H9 (cell line): ENCODE results near the gene PPRC1. TPM values are rescaled to one million over a fixed set of nuclear protein-coding genes. Genes with fewer than 3 reads are reported as not detected.

Experiments used
- DNase-seq: peaks from one replicate; pipeline ENCODE4 v3.0.0-alpha.2; 2017
- H2AFZ ChIP-seq: one replicate; pipeline ENCODE4 v1.6.1; 2013; ENCODE audit warnings: mild to moderate bottlenecking, low read length, control low read depth, moderate library complexity
- H2AK5ac ChIP-seq: 2 replicates; pipeline ENCODE4 v1.6.1; 2013; ENCODE audit warnings: low read length, control low read depth, mixed read lengths; ENCODE audit not compliant: insufficient read length
- H2BK120ac ChIP-seq: one replicate; pipeline ENCODE4 v1.6.1; 2013; ENCODE audit warnings: low read depth, mild to moderate bottlenecking, low read length, control low read depth, inconsistent platforms; ENCODE audit not compliant: poor library complexity, severe bottlenecking
- H2BK12ac ChIP-seq: 2 replicates; pipeline ENCODE4 v1.6.1; 2013; ENCODE audit warnings: low read length, control low read depth, mixed read lengths, low read depth; ENCODE audit not compliant: insufficient read length
- H2BK15ac ChIP-seq: 2 replicates; pipeline ENCODE4 v1.6.1; 2013; ENCODE audit warnings: low read depth, low read length, control low read depth
- H2BK20ac ChIP-seq: one replicate; pipeline ENCODE4 v1.6.1; 2013; ENCODE audit warnings: low read depth, mild to moderate bottlenecking, low read length, control low read depth, inconsistent platforms; ENCODE audit not compliant: poor library complexity, severe bottlenecking
- H2BK5ac ChIP-seq: 2 replicates; pipeline ENCODE4 v1.6.1; 2013; ENCODE audit warnings: low read length, control low read depth, mixed read lengths; ENCODE audit not compliant: insufficient read length
- H3K14ac ChIP-seq: 2 replicates; pipeline ENCODE4 v1.6.1; 2013; ENCODE audit warnings: low read length, control low read depth; ENCODE audit not compliant: insufficient read depth
- H3K18ac ChIP-seq: 2 replicates; pipeline ENCODE4 v1.6.1; 2013; ENCODE audit warnings: low read depth, mild to moderate bottlenecking, mixed read lengths, low read length, control low read depth; ENCODE audit not compliant: insufficient read length
- H3K23ac ChIP-seq: 2 replicates; pipeline ENCODE4 v1.6.1; 2013; ENCODE audit warnings: low read length, control low read depth, mixed read lengths, low read depth; ENCODE audit not compliant: insufficient read length
- H3K23me2 ChIP-seq: 2 replicates; pipeline ENCODE4 v1.6.1; 2013; ENCODE audit warnings: low read depth, mild to moderate bottlenecking, mixed read lengths, low read length, control low read depth; ENCODE audit not compliant: insufficient read length, poor library complexity, severe bottlenecking
- H3K27ac ChIP-seq: 2 replicates; pipeline ENCODE4 v1.5.1; 2013; ENCODE audit warnings: low read length, control low read depth, mixed read lengths, low read depth; ENCODE audit not compliant: insufficient read length
- H3K27me3 ChIP-seq: 2 replicates; pipeline ENCODE4 v1.6.1; 2013; ENCODE audit warnings: low read length, control low read depth, inconsistent platforms; ENCODE audit not compliant: insufficient read depth
- H3K4ac ChIP-seq: 2 replicates; pipeline ENCODE4 v1.6.1; 2013; ENCODE audit warnings: low read depth, mild to moderate bottlenecking, control low read depth, inconsistent platforms, low read length, moderate library complexity
- H3K4me1 ChIP-seq: 2 replicates; pipeline ENCODE4 v1.6.1; 2013; ENCODE audit warnings: low read length, control low read depth, inconsistent platforms; ENCODE audit not compliant: insufficient read depth
- H3K4me2 ChIP-seq: 2 replicates; pipeline ENCODE4 v1.6.1; 2013; ENCODE audit warnings: low read length, control low read depth, mixed read lengths; ENCODE audit not compliant: insufficient read length, insufficient read depth
- H3K56ac ChIP-seq: 2 replicates; pipeline ENCODE4 v1.6.1; 2013; ENCODE audit warnings: low read depth, mild to moderate bottlenecking, mixed read lengths, low read length, control low read depth; ENCODE audit not compliant: insufficient read length
- H3K79me1 ChIP-seq: 2 replicates; pipeline ENCODE4 v1.6.1; 2013; ENCODE audit warnings: low read depth, mild to moderate bottlenecking, moderate library complexity, low read length, control low read depth, inconsistent platforms; ENCODE audit not compliant: insufficient read depth, poor library complexity, severe bottlenecking
- H3K79me2 ChIP-seq: 2 replicates; pipeline ENCODE4 v1.6.1; 2013; ENCODE audit warnings: low read length, control low read depth, inconsistent platforms; ENCODE audit not compliant: insufficient read depth
- H3K9ac ChIP-seq: 2 replicates; pipeline ENCODE4 v1.6.1; 2013; ENCODE audit warnings: low read length, control low read depth, mixed read lengths; ENCODE audit not compliant: insufficient read length; ENCODE audit errors: extremely low read depth
- H3K9me3 ChIP-seq: one replicate; pipeline ENCODE4 v1.6.1; 2013; ENCODE audit warnings: low read depth, low read length, inconsistent platforms; ENCODE audit not compliant: control insufficient read depth
- H3T11ph ChIP-seq: one replicate; pipeline ENCODE4 v1.6.1; 2013; ENCODE audit warnings: mild to moderate bottlenecking, low read length, control low read depth, inconsistent platforms
- H4K20me1 ChIP-seq: one replicate; pipeline ENCODE4 v1.6.1; 2013; ENCODE audit not compliant: control insufficient read depth, insufficient read length, insufficient read depth
- H4K5ac ChIP-seq: 2 replicates; pipeline ENCODE4 v1.6.1; 2013; ENCODE audit warnings: low read depth, mild to moderate bottlenecking, mixed read lengths, low read length, control low read depth; ENCODE audit not compliant: insufficient read length
- H4K8ac ChIP-seq: replicated peaks from 2 replicates; pipeline ENCODE4 v1.6.1; 2013; ENCODE audit warnings: low read length, control low read depth, mixed read lengths, low read depth; ENCODE audit not compliant: insufficient read length
- H4K91ac ChIP-seq: 2 replicates; pipeline ENCODE4 v1.6.1; 2013; ENCODE audit warnings: low read depth, mild to moderate bottlenecking, moderate library complexity, mixed read lengths, low read length, control low read depth; ENCODE audit not compliant: insufficient read length
- H3K27ac Mint-ChIP-seq, 3 experiments: 2 replicates in 2 of 3; 3 replicates in 1 of 3; pipeline ENCODE4 v1.8.0; 2020 to 2021; ENCODE audit warnings: mixed read lengths in 3 of 3, mild to moderate bottlenecking in 1 of 3, moderate library complexity in 1 of 3
- H3K27me3 Mint-ChIP-seq: 2 replicates; pipeline ENCODE4 v1.8.0; 2021; ENCODE audit warnings: low read depth, mild to moderate bottlenecking, moderate library complexity, mixed read lengths
- H3K36me3 Mint-ChIP-seq, 3 experiments: 2 replicates in 2 of 3; 3 replicates in 1 of 3; pipeline ENCODE4 v1.8.0; 2020 to 2021; ENCODE audit warnings: low read depth in 3 of 3, mixed read lengths in 3 of 3; ENCODE audit not compliant: insufficient read depth in 1 of 3
- H3K4me1 Mint-ChIP-seq, 2 experiments: 2 replicates each; pipeline ENCODE4 v1.8.0; 2020; ENCODE audit warnings: mixed read lengths in 2 of 2
- H3K4me3 Mint-ChIP-seq, 2 experiments: 2 replicates in 1 of 2; 3 replicates in 1 of 2; pipeline ENCODE4 v1.8.0; 2020 to 2021; ENCODE audit warnings: mild to moderate bottlenecking in 2 of 2, mixed read lengths in 2 of 2, moderate library complexity in 1 of 2
- H3K9me3 Mint-ChIP-seq, 2 experiments: 2 replicates in 1 of 2; 3 replicates in 1 of 2; pipeline ENCODE4 v1.8.0; 2020; ENCODE audit warnings: mild to moderate bottlenecking in 2 of 2, mixed read lengths in 2 of 2, moderate library complexity in 1 of 2
- WGBS: extraction: QIAGEN DNeasy Blood & Tissue Kit; methylation state at CpG from one replicate; pipeline ENCODE4 v1.1.7; 2013; ENCODE audit warnings: missing lambda C conversion rate, low lambda C conversion rate, mixed read lengths; ENCODE audit not compliant: insufficient read length; ENCODE audit errors: extremely low coverage; 5-methylcytosine and 5-hydroxymethylcytosine counted together
- total RNA-seq: library from RNA; stranded (reverse); gene quantifications from 2 replicates; pipeline ENCODE4 v1.2.1, GENCODE V29; 2021
- TF ChIP-seq, protein P1 (sequence below): fragments of 200-600 bp; sonication (generic); conservative IDR thresholded peaks from 3 replicates; pipeline ENCODE4 v1.8.0; 2021; ENCODE audit warnings: antibody characterized with exemption, mild to moderate bottlenecking

Gene PPRC1
- total RNA-seq, 1 experiment from 2014 or later: 121 TPM

DNA sequence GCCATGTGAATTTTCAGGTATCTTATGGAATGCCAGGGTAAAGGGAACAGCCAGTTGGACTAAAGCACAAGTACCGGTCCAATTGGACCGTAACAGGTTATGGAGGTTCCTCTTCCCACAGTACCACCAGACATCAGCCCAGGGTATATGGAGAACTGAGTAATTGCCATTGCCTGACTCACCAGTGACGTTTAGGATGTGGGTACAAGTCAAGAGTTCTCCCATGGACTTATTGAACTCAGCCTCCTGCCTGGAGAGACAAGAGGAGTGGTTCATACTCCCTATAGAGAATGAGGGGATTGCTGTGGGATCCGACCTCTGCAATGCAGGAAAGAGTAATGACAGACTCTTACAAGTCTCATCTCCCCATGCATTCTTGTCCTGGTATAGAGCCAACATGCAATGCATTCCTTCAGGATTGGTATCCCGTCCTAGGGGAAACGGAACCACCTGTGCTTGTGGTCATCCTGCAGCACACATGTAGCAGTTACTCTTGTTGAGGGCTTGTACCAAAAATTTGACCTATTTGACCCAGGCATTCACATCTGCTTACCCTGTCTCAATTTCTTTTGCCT lies 62.5 kb downstream of the PPRC1 start:
- H3K9me3 Mint-ChIP-seq: peaks cover 41 to 49% of the 10 kb centered on the region in 2 experiments
- Histone ChIP-seq H2BK120ac (no peak overlapping the region), H4K91ac (no peak overlapping the region), H3K18ac (no peak overlapping the region), H2AFZ (no peak overlapping the region), H3K4me1 (no peaks in the 10 kb centered on the region), H3K27me3 (no peaks in the 10 kb centered on the region), H2BK20ac (no peak overlapping the region), H3K4ac (no peak overlapping the region), H4K5ac (no peak overlapping the region), H3K27ac (no peak overlapping the region), H3K9me3 (peaks cover 18% of the 10 kb centered on the region), H3K4me2 (no peak overlapping the region), H2BK12ac (no peak overlapping the region), H2AK5ac (no peak overlapping the region), H4K8ac (no peak overlapping the region), H3K79me1 (no peaks in the 10 kb centered on the region), H3K14ac (no peak overlapping the region), H3K79me2 (no peaks in the 10 kb centered on the region), H3K23me2 (no peaks in the 10 kb centered on the region), H3K56ac (no peak overlapping the region), H2BK15ac (no peak overlapping the region), H3K9ac (no peak overlapping the region), H4K20me1 (no peaks in the 10 kb centered on the region), H3T11ph (no peak overlapping the region), H3K23ac (no peak overlapping the region), H2BK5ac (no peak overlapping the region)
- no peak overlapping the region for H3K4me3 Mint-ChIP-seq
- no peaks in the 10 kb centered on the region for H3K4me1 Mint-ChIP-seq
- no CpG with 5 or more reads among the region's 6 CpGs for WGBS
- no peak for DNase-seq
- TF ChIP-seq, protein P1, sequence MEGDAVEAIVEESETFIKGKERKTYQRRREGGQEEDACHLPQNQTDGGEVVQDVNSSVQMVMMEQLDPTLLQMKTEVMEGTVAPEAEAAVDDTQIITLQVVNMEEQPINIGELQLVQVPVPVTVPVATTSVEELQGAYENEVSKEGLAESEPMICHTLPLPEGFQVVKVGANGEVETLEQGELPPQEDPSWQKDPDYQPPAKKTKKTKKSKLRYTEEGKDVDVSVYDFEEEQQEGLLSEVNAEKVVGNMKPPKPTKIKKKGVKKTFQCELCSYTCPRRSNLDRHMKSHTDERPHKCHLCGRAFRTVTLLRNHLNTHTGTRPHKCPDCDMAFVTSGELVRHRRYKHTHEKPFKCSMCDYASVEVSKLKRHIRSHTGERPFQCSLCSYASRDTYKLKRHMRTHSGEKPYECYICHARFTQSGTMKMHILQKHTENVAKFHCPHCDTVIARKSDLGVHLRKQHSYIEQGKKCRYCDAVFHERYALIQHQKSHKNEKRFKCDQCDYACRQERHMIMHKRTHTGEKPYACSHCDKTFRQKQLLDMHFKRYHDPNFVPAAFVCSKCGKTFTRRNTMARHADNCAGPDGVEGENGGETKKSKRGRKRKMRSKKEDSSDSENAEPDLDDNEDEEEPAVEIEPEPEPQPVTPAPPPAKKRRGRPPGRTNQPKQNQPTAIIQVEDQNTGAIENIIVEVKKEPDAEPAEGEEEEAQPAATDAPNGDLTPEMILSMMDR: no peak
- H3K36me3 Mint-ChIP-seq: peaks cover 0 to 9% (median 0%) of the 10 kb centered on the region in 3 experiments; a peak in 4 of 7 replicates
- no peak overlapping the region for H3K27ac Mint-ChIP-seq
- H3K27me3 Mint-ChIP-seq: peaks cover 51% of the 10 kb centered on the region
